Omental fat pad (tissue), 4 donors: Measurements from ENCODE around the gene RNF214. TPM values are rescaled to one million over a fixed set of nuclear protein-coding genes. Genes with fewer than 3 reads are reported as not detected.

ENCODE experiments used
- ATAC-seq: fragments of 150-250 bp; one replicate; pipeline ENCODE4 v1.9.1; 2016; ENCODE audit warnings: mild to moderate bottlenecking, moderate library complexity; ENCODE audit not compliant: low FRiP score
- DNase-seq: peaks from one replicate; pipeline ENCODE4 v3.0.0-alpha.2; 2019; ENCODE audit warnings: low spot score
- total RNA-seq, 4 donors: library from RNA; depleted of rRNA; stranded (reverse); fragments of >200 nt; gene quantifications; one replicate each; pipeline ENCODE4 v1.1.0, GENCODE V29; 2016
- TF ChIP-seq, protein P1 (sequence below), 3 donors: fragments of 450-650 bp; IDR thresholded peaks; one replicate each; pipeline ENCODE4 v1.5.1; 2016 to 2017; ENCODE audit warnings: antibody characterized with exemption in 3 of 3, mild to moderate bottlenecking in 3 of 3, moderate library complexity in 2 of 3

Gene RNF214
- total RNA-seq, 4 donors from 2014 or later = 7.7 to 12.1 (median 9.8) TPM

- DNase-seq (no peak), ATAC-seq (peak; percentile 94)
- TF ChIP-seq, protein P1, sequence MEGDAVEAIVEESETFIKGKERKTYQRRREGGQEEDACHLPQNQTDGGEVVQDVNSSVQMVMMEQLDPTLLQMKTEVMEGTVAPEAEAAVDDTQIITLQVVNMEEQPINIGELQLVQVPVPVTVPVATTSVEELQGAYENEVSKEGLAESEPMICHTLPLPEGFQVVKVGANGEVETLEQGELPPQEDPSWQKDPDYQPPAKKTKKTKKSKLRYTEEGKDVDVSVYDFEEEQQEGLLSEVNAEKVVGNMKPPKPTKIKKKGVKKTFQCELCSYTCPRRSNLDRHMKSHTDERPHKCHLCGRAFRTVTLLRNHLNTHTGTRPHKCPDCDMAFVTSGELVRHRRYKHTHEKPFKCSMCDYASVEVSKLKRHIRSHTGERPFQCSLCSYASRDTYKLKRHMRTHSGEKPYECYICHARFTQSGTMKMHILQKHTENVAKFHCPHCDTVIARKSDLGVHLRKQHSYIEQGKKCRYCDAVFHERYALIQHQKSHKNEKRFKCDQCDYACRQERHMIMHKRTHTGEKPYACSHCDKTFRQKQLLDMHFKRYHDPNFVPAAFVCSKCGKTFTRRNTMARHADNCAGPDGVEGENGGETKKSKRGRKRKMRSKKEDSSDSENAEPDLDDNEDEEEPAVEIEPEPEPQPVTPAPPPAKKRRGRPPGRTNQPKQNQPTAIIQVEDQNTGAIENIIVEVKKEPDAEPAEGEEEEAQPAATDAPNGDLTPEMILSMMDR (IDR thresholded peaks at IDR 0.05) = no peak
Observed at GRCh38 chr11:117281159-117281558, 48.7 kb downstream of the RNF214 start.

- no peak for ATAC-seq
- no peak for DNase-seq
- TF ChIP-seq, protein P1 (IDR thresholded peaks at IDR 0.05) = no peak
Observed at GRCh38 chr11:117281869-117282268, 49.4 kb downstream of the RNF214 start.

DNA sequence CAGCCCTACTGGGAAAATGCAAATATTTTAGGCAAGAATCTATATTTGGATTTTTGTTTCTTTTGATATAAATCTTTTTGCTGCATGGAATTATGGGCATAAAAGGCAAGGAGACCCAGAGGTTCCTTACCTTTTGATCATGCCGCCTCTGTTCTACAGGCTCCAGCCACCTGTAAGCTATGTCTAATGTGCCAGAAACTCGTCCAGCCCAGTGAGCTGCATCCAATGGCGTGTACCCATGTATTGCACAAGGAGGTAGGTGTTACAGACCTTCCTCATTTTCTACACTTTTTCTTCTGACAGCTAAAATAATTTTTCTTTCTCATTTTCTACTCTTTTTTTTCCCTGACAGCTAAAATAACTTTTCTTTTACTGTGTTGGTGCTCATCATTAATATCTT, 50.5 kb downstream of the RNF214 start:
- ATAC-seq (no peak), DNase-seq (no peak)
- TF ChIP-seq, protein P1 (IDR thresholded peaks at IDR 0.05) = no peak

DNA sequence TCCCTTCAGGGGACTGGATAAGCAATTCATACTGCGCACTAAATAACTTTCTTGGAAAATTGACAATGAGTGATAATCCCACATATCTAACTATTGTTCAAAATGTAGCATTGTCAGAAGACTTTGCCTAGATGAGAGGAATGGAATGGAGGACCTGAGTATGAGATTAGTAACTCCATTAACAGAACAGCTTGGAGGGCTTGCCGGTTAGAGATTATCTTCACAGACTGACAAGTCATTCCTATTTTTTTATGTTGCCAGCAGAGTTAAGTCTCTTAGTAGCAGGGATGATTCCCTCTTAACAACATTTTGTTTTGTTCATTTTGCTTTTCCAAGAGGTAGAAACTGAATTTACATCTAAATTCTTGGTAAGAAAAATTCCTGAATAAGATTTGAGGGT, 51.6 kb downstream of the RNF214 start:
- TF ChIP-seq, protein P1 (IDR thresholded peaks at IDR 0.05) = no peak
- DNase-seq (no peak), ATAC-seq (no peak)

- DNase-seq = no peak
- ATAC-seq = no peak
- TF ChIP-seq, protein P1 (IDR thresholded peaks at IDR 0.05) = no peak
Observed at GRCh38 chr11:117286588-117286987, 54.1 kb downstream of the RNF214 start.

GRCh38 chr11:117287668-117288067, 55.2 kb downstream of the RNF214 start:
- TF ChIP-seq, protein P1 (IDR thresholded peaks at IDR 0.05) = no peak
- ATAC-seq (no peak), DNase-seq (no peak)

GRCh38 chr11:117289795-117290194, 57.3 kb downstream of the RNF214 start:
- ATAC-seq (no peak), DNase-seq (no peak)
- TF ChIP-seq, protein P1 (IDR thresholded peaks at IDR 0.05) = no peak
